ENCODE results near the gene ALDH3A2.

ALDH3A2 gene

GRCh38 chr17:19713462-19713861 lies 64.9 kb downstream of the ALDH3A2 start:
- ATAC-seq: no peak
- Mint-ChIP-seq H3K27me3 (no peaks in the 10 kb centered on the region), H3K27ac (no peak overlapping the region)

GRCh38 chr17:19713901-19714361 lies 65.4 kb downstream of the ALDH3A2 start:
- Mint-ChIP-seq H3K4me1 (no peaks in the 10 kb centered on the region), H3K4me3 (no peak overlapping the region), H3K27ac (no peak overlapping the region), H3K27me3 (no peaks in the 10 kb centered on the region), H3K9me3 (no peaks in the 10 kb centered on the region), H3K36me3 (no peaks in the 10 kb centered on the region)
- no peak for ATAC-seq

More at GRCh38 chr17:19713462-19713861, 64.9 kb downstream of the ALDH3A2 start:
- no peak overlapping the region for H3K4me3 Mint-ChIP-seq
- H3K9me3 Mint-ChIP-seq: no peaks in the 10 kb centered on the region
- no peaks in the 10 kb centered on the region for H3K36me3 Mint-ChIP-seq
- H3K4me1 Mint-ChIP-seq: no peaks in the 10 kb centered on the region

GRCh38 chr17:19714542-19715411 lies 66.2 kb downstream of the ALDH3A2 start:
- Mint-ChIP-seq H3K27me3 (no peaks in the 10 kb centered on the region), H3K36me3 (no peaks in the 10 kb centered on the region), H3K9me3 (no peaks in the 10 kb centered on the region), H3K4me1 (no peaks in the 10 kb centered on the region), H3K27ac (no peak overlapping the region), H3K4me3 (no peak overlapping the region)
- no peak for ATAC-seq

- Mint-ChIP-seq H3K4me3 (no peak within 1 kb of the TSS), H3K36me3 (no peaks in the 10 kb centered on the region), H3K27ac (no peak within 1 kb of the TSS), H3K4me1 (peaks cover 5% of the 10 kb centered on the region), H3K27me3 (no peaks in the 10 kb centered on the region), H3K9me3 (no peaks in the 10 kb centered on the region)
- ATAC-seq: no peak
Measured at GRCh38 chr17:19716108-19717030, 67.8 kb downstream of the ALDH3A2 start, which contains the start of gene SLC47A2. Gene SLC47A2, minus strand, starts transcription at chr17:19716584. Its CDS starts 29 bp downstream, at chr17:19716555.

- no peak overlapping the region for H3K4me3 Mint-ChIP-seq
- no peak overlapping the region for H3K27ac Mint-ChIP-seq
Measured at GRCh38 chr17:19717031-19717360, 68.4 kb downstream of the ALDH3A2 start.

GRCh38 chr17:19717411-19717908 lies 68.9 kb downstream of the ALDH3A2 start:
- no peaks in the 10 kb centered on the region for H3K36me3 Mint-ChIP-seq
- peaks cover 5% of the 10 kb centered on the region for H3K4me1 Mint-ChIP-seq
- no peaks in the 10 kb centered on the region for H3K9me3 Mint-ChIP-seq
- peaks cover 6% of the 10 kb centered on the region for H3K27me3 Mint-ChIP-seq
- H3K27ac Mint-ChIP-seq: no peak overlapping the region
- ATAC-seq: no peak
- H3K4me3 Mint-ChIP-seq: no peak overlapping the region

More at GRCh38 chr17:19717031-19717360, 68.4 kb downstream of the ALDH3A2 start:
- ATAC-seq: no peak
- H3K9me3 Mint-ChIP-seq: no peaks in the 10 kb centered on the region
- peaks cover 1% of the 10 kb centered on the region for H3K27me3 Mint-ChIP-seq
- H3K4me1 Mint-ChIP-seq: peaks cover 5% of the 10 kb centered on the region
- no peaks in the 10 kb centered on the region for H3K36me3 Mint-ChIP-seq

GRCh38 chr17:19718041-19718612 lies 69.6 kb downstream of the ALDH3A2 start:
- Mint-ChIP-seq H3K27me3 (peaks cover 9% of the 10 kb centered on the region), H3K9me3 (no peaks in the 10 kb centered on the region), H3K27ac (no peak overlapping the region), H3K36me3 (no peaks in the 10 kb centered on the region), H3K4me1 (peaks cover 5% of the 10 kb centered on the region), H3K4me3 (no peak overlapping the region)
- ATAC-seq: no peak

GRCh38 chr17:19718613-19719354 lies 70.2 kb downstream of the ALDH3A2 start:
- no peak overlapping the region for H3K27ac Mint-ChIP-seq
- peaks cover 5% of the 10 kb centered on the region for H3K4me1 Mint-ChIP-seq

GRCh38 chr17:19719355-19720209 lies 71.0 kb downstream of the ALDH3A2 start:
- no peak overlapping the region for H3K27ac Mint-ChIP-seq

More at GRCh38 chr17:19718613-19719354, 70.2 kb downstream of the ALDH3A2 start:
- H3K27me3 Mint-ChIP-seq: peaks cover 9% of the 10 kb centered on the region
- H3K9me3 Mint-ChIP-seq: no peaks in the 10 kb centered on the region
- ATAC-seq: no peak
- H3K36me3 Mint-ChIP-seq: no peaks in the 10 kb centered on the region
- H3K4me3 Mint-ChIP-seq: no peak overlapping the region

GRCh38 chr17:19720210-19720475 lies 71.6 kb downstream of the ALDH3A2 start:
- Mint-ChIP-seq H3K36me3 (no peaks in the 10 kb centered on the region), H3K27me3 (peaks cover 9% of the 10 kb centered on the region), H3K4me3 (no peak overlapping the region), H3K4me1 (peaks cover 9% of the 10 kb centered on the region), H3K9me3 (no peaks in the 10 kb centered on the region), H3K27ac (no peak overlapping the region)
- ATAC-seq: no peak

More at GRCh38 chr17:19719355-19720209, 71.0 kb downstream of the ALDH3A2 start:
- H3K4me3 Mint-ChIP-seq: no peak overlapping the region
- peaks cover 9% of the 10 kb centered on the region for H3K27me3 Mint-ChIP-seq
- no peaks in the 10 kb centered on the region for H3K9me3 Mint-ChIP-seq
- H3K4me1 Mint-ChIP-seq: peaks cover 5% of the 10 kb centered on the region
- no peak for ATAC-seq
- H3K36me3 Mint-ChIP-seq: no peaks in the 10 kb centered on the region

- Mint-ChIP-seq H3K9me3 (no peaks in the 10 kb centered on the region), H3K4me3 (no peak overlapping the region)
- no peak for ATAC-seq
Measured at GRCh38 chr17:19720631-19721426, 72.3 kb downstream of the ALDH3A2 start.

GRCh38 chr17:19723964-19724363 lies 75.4 kb downstream of the ALDH3A2 start:
- Mint-ChIP-seq H3K27ac (peak overlapping the region; percentile 73), H3K4me3 (peak overlapping the region; percentile 50), H3K4me1 (peaks cover 13% of the 10 kb centered on the region), H3K27me3 (peaks cover 9% of the 10 kb centered on the region), H3K36me3 (no peaks in the 10 kb centered on the region), H3K9me3 (no peaks in the 10 kb centered on the region)
- ATAC-seq: no peak

More at GRCh38 chr17:19720631-19721426, 72.3 kb downstream of the ALDH3A2 start:
- Mint-ChIP-seq H3K36me3 (no peaks in the 10 kb centered on the region), H3K27ac (no peak overlapping the region), H3K27me3 (peaks cover 9% of the 10 kb centered on the region), H3K4me1 (peaks cover 13% of the 10 kb centered on the region)
